Measurements from ENCODE around the gene TUBA4A. TPM values are rescaled to one million over a fixed set of nuclear protein-coding genes. Genes with fewer than 3 reads are reported as not detected.

Gene TUBA4A
- polyA plus RNA-seq, 1 donor (not counting 4 experiments of a cell fraction or from before 2014, with no cell fraction given): 524 TPM

- Histone ChIP-seq H3K79me2 (ENCODE audit: control insufficient read depth, insufficient read depth, low read length) (no peaks in the 10 kb centered on the region), H3K4me3 (ENCODE audit: control insufficient read depth in 2 of 3, extremely low read depth in 1 of 3, insufficient read depth in 2 of 3, low read depth in 1 of 3, low read length in 3 of 3) (no peak overlapping the region), H3K27me3 (ENCODE audit: control insufficient read depth, extremely low read depth, insufficient read depth, low read length) (no peaks in the 10 kb centered on the region), H3K4me2 (ENCODE audit: control insufficient read depth, extremely low read depth, insufficient read depth, low read depth, low read length) (no peak overlapping the region), H3K9me1 (ENCODE audit: control insufficient read depth, extremely low read depth, insufficient read depth, low read length) (no peaks in the 10 kb centered on the region), H3K36me3 (ENCODE audit: control insufficient read depth in 2 of 2, extremely low read depth in 1 of 2, insufficient read depth in 2 of 2, low read length in 2 of 2) (peaks cover 17 to 33% of the 10 kb centered on the region in 2 experiments), H3K27ac (ENCODE audit: control insufficient read depth, insufficient read depth, low read length) (no peak overlapping the region), H4K20me1 (ENCODE audit: control insufficient read depth, extremely low read depth, insufficient read depth, low read length) (no peaks in the 10 kb centered on the region), H2AFZ (ENCODE audit: control insufficient read depth, low read length) (no peak overlapping the region), H3K4me1 (ENCODE audit: control insufficient read depth, extremely low read depth, insufficient read depth, low read length) (peaks cover 18% of the 10 kb centered on the region), H3K9ac (ENCODE audit: control insufficient read depth, extremely low read depth, insufficient read depth, low read length) (no peak overlapping the region), H3K9me3 (ENCODE audit: control insufficient read depth, low read depth, low read length) (no peaks in the 10 kb centered on the region)
- TF ChIP-seq CTCF (optimal IDR thresholded peaks at IDR 0.05 in 1 of 3, IDR thresholded peaks at IDR 0.05 in 1 of 3, conservative IDR thresholded peaks at IDR 0.05 in 1 of 3; ENCODE audit: extremely low read depth in 1 of 3, insufficient read depth in 2 of 3, low read length in 3 of 3): no peak
- no peak for TF ChIP-seq EZH2 (IDR thresholded peaks at IDR 0.05; ENCODE audit: low read length)
- no peak for FAIRE-seq
- dilution Hi-C loops (cut with MboI; ENCODE audit: extremely low pct_ligation_motif_present, low sequenced_read_pairs): no loop called here
- DNase-seq (ENCODE audit: low read depth, low spot score): no peak
These were observed 37.7 kb downstream of the TUBA4A start for GRCh38 chr2:219215871-219216534.

- no peaks in the 10 kb centered on the region for H3K9me3 ChIP-seq (ENCODE audit: control insufficient read depth, low read depth, low read length)
- FAIRE-seq (no peak), DNase-seq (ENCODE audit: low read depth, low spot score) (no peak)
- H3K79me2 ChIP-seq (ENCODE audit: control insufficient read depth, insufficient read depth, low read length): no peaks in the 10 kb centered on the region
- dilution Hi-C loops (cut with MboI; ENCODE audit: extremely low pct_ligation_motif_present, low sequenced_read_pairs): no loop called here
- no peaks in the 10 kb centered on the region for H3K27me3 ChIP-seq (ENCODE audit: control insufficient read depth, extremely low read depth, insufficient read depth, low read length)
- H3K27ac ChIP-seq (ENCODE audit: control insufficient read depth, insufficient read depth, low read length): no peak overlapping the region
- H3K36me3 ChIP-seq (ENCODE audit: control insufficient read depth in 2 of 2, extremely low read depth in 1 of 2, insufficient read depth in 2 of 2, low read length in 2 of 2): peaks cover 11 to 25% of the 10 kb centered on the region in 2 experiments
- no peak overlapping the region for H3K9ac ChIP-seq (ENCODE audit: control insufficient read depth, extremely low read depth, insufficient read depth, low read length)
- TF ChIP-seq CTCF (optimal IDR thresholded peaks at IDR 0.05 in 1 of 3, IDR thresholded peaks at IDR 0.05 in 1 of 3, conservative IDR thresholded peaks at IDR 0.05 in 1 of 3; ENCODE audit: extremely low read depth in 1 of 3, insufficient read depth in 2 of 3, low read length in 3 of 3) (no peak), EZH2 (IDR thresholded peaks at IDR 0.05; ENCODE audit: low read length) (no peak)
- no peaks in the 10 kb centered on the region for H4K20me1 ChIP-seq (ENCODE audit: control insufficient read depth, extremely low read depth, insufficient read depth, low read length)
- peaks cover 18% of the 10 kb centered on the region for H3K4me1 ChIP-seq (ENCODE audit: control insufficient read depth, extremely low read depth, insufficient read depth, low read length)
- no peak overlapping the region for H3K4me2 ChIP-seq (ENCODE audit: control insufficient read depth, extremely low read depth, insufficient read depth, low read depth, low read length)
- no peaks in the 10 kb centered on the region for H3K9me1 ChIP-seq (ENCODE audit: control insufficient read depth, extremely low read depth, insufficient read depth, low read length)
- H3K4me3 ChIP-seq (ENCODE audit: control insufficient read depth in 2 of 3, extremely low read depth in 1 of 3, insufficient read depth in 2 of 3, low read depth in 1 of 3, low read length in 3 of 3): no peak overlapping the region
- H2AFZ ChIP-seq (ENCODE audit: control insufficient read depth, low read length): no peak overlapping the region
These were observed 38.9 kb downstream of the TUBA4A start for GRCh38 chr2:219214786-219215185.

All from keratinocyte (primary cell).